Fibroblast of the aortic adventitia (primary cell): ENCODE results near the gene SRRM4. TPM values are rescaled to one million over a fixed set of nuclear protein-coding genes. Genes with fewer than 3 reads are reported as not detected.

Source experiments
- DNase-seq: peaks from one replicate; pipeline ENCODE4 v3.0.0-alpha.2; 2010; ENCODE audit warnings: low read depth
- H3K4me3 ChIP-seq: 2 replicates; pipeline ENCODE4 v1.5.1; 2011; ENCODE audit warnings: low read depth, mild to moderate bottlenecking, control low read depth, low read length, moderate library complexity
- CTCF ChIP-seq: IDR thresholded peaks from 2 replicates; pipeline ENCODE4 v1.5.1; 2011; ENCODE audit warnings: mild to moderate bottlenecking, low read length, control low read depth, inconsistent platforms; ENCODE audit not compliant: insufficient read depth
- total RNA-seq: library from RNA; depleted of rRNA; stranded (reverse); fragments of >200 nt; gene quantifications from 2 replicates; pipeline ENCODE4 v1.2.3, GENCODE V29; 2012; ENCODE audit warnings: low replicate concordance

The SRRM4 gene
- total RNA-seq, 1 donor, result not detected

GRCh38 chr12:119182701-119183493, 201.6 kb downstream of the SRRM4 start:
- TF ChIP-seq CTCF, result no peak
- peak; percentile 82 for DNase-seq
- no peak overlapping the region for H3K4me3 ChIP-seq

- no peak for DNase-seq
- H3K4me3 ChIP-seq, result no peak overlapping the region
- TF ChIP-seq CTCF, result no peak
Measured at GRCh38 chr12:119183942-119184695, 202.8 kb downstream of the SRRM4 start.

GRCh38 chr12:119195256-119195655, 213.9 kb downstream of the SRRM4 start:
- no peak overlapping the region for H3K4me3 ChIP-seq
- no peak for DNase-seq
- TF ChIP-seq CTCF, result no peak

- no peak overlapping the region for H3K4me3 ChIP-seq
- TF ChIP-seq CTCF, result no peak
- DNase-seq, result no peak
Measured at GRCh38 chr12:119198440-119198839, 217.1 kb downstream of the SRRM4 start.

- no peak for TF ChIP-seq CTCF
- DNase-seq, result no peak
- no peak overlapping the region for H3K4me3 ChIP-seq
Measured at GRCh38 chr12:119200601-119201000, 219.3 kb downstream of the SRRM4 start.

GRCh38 chr12:119201789-119202543, 220.6 kb downstream of the SRRM4 start:
- H3K4me3 ChIP-seq, result no peak overlapping the region
- TF ChIP-seq CTCF, result no peak
- no peak for DNase-seq
